Ovary (tissue), 9 donors: ENCODE results near the gene CABP2. TPM values are rescaled to one million over a fixed set of nuclear protein-coding genes. Genes with fewer than 3 reads are reported as not detected.

Source experiments
- DNase-seq, 5 donors: peaks; one replicate each; pipeline ENCODE4 v3.0.0-alpha.2; 2019 to 2020
- H3K27ac ChIP-seq, 2 donors: fragments of 200-600 bp; one replicate each; pipeline versions ENCODE4 v1.5.1 to v1.8.0; 2019 to 2022
- H3K27me3 ChIP-seq: fragments of 200-600 bp; one replicate; pipeline ENCODE4 v1.8.0; 2022
- H3K36me3 ChIP-seq: fragments of 200-600 bp; sonication (generic); one replicate; pipeline ENCODE4 v1.5.1; 2019
- H3K4me1 ChIP-seq: one replicate; pipeline ENCODE4 v1.8.1; 2013; ENCODE audit warnings: mild to moderate bottlenecking, moderate library complexity; ENCODE audit not compliant: insufficient read depth
- H3K4me3 ChIP-seq: fragments of 200-600 bp; sonication (generic); one replicate; pipeline ENCODE4 v1.5.1; 2017
- H3K9me3 ChIP-seq, 2 donors: fragments of 200-600 bp in 1 of 2; sonication (generic) in 1 of 2; one replicate each; pipeline versions ENCODE4 v1.5.1 to v1.8.1; 2013 to 2019; ENCODE audit warnings: mild to moderate bottlenecking in 1 of 2, moderate library complexity in 1 of 2
- EP300 ChIP-seq: sonication (generic); formaldehyde crosslinking; IDR thresholded peaks from one replicate; pipeline ENCODE4 v1.6.1; 2017; ENCODE audit warnings: antibody characterized with exemption
- POLR2A ChIP-seq: fragments of 450-650 bp; IDR thresholded peaks from one replicate; pipeline ENCODE4 v1.6.1; 2017; ENCODE audit warnings: antibody characterized with exemption, mild to moderate bottlenecking, moderate library complexity
- WGBS, 3 donors: extraction: QIAGEN DNeasy Blood & Tissue Kit in 1 of 3; methylation state at CpG; one replicate each; pipeline versions ENCODE4 v1.1.5 to v1.1.7; 2013 to 2017; 5-methylcytosine and 5-hydroxymethylcytosine counted together
- intact Hi-C, 4 donors: fragments of 100-400 bp; cut with DNase I; formaldehyde crosslinking; loops; one replicate each; pipeline versions ENCODE4 v1.11.0 to v1.15.1; 2022 to 2023
- polyA plus RNA-seq, 2 donors: library from polyadenylated mRNA; stranded (reverse); fragments of 200-250 nt in 1 of 2; fragments of 350-450 nt in 1 of 2; fragmentation: Illumina TruSeq in 1 of 2; extraction: RNeasy Lipid Tissue Mini Kit (QIAGEN cat#74804) in 1 of 2; gene quantifications; one replicate each; pipeline ENCODE4 v1.2.3, GENCODE V29; 2013 to 2014
- total RNA-seq, 7 donors: library from RNA; depleted of rRNA in 2 of 7; stranded (reverse); fragments of >200 nt in 2 of 7; fragmentation: NEBNext Ultra II Directional in 3 of 7; extraction: Animal tissue kit (Norgen Biotek cat#: 25700) in 3 of 7; gene quantifications; one replicate each; pipeline versions ENCODE4 v1.1.0 to v1.2.4, GENCODE V29; 2016 to 2023
- TF ChIP-seq, protein P1 (sequence below), 3 donors: fragments of 450-650 bp in 2 of 3; fragments of 200-600 bp in 1 of 3; IDR thresholded peaks; one replicate each; pipeline versions ENCODE4 v1.5.1 to v1.8.0; 2016 to 2022; ENCODE audit warnings: antibody characterized with exemption in 3 of 3, mild to moderate bottlenecking in 1 of 3
- donor health status: DM: no; HTN: no; CAD: no; lungs with moderate emphysema.
- donor health status: DM: no; HTN: no; CAD: no.
- donor health status: Bipolar disorder and iron deficiency.
- donor health status: DM: yes; HTN: yes; CAD: no.
- donor health status: DM: no; HTN: no; CAD: no.
- donor health status: DM: yes; HTN: yes; CAD: no.

The CABP2 gene
- total and polyA plus RNA-seq, 9 donors: not detected

- DNase-seq: no peak
- 72 to 77% (median 73%) methylated on average over 10 of the region's 10 CpGs for WGBS, 3 donors
- intact Hi-C loops: no loop called here
Measured at GRCh38 chr11:67521924-67522323, 1.3 kb downstream of the CABP2 start.

DNA sequence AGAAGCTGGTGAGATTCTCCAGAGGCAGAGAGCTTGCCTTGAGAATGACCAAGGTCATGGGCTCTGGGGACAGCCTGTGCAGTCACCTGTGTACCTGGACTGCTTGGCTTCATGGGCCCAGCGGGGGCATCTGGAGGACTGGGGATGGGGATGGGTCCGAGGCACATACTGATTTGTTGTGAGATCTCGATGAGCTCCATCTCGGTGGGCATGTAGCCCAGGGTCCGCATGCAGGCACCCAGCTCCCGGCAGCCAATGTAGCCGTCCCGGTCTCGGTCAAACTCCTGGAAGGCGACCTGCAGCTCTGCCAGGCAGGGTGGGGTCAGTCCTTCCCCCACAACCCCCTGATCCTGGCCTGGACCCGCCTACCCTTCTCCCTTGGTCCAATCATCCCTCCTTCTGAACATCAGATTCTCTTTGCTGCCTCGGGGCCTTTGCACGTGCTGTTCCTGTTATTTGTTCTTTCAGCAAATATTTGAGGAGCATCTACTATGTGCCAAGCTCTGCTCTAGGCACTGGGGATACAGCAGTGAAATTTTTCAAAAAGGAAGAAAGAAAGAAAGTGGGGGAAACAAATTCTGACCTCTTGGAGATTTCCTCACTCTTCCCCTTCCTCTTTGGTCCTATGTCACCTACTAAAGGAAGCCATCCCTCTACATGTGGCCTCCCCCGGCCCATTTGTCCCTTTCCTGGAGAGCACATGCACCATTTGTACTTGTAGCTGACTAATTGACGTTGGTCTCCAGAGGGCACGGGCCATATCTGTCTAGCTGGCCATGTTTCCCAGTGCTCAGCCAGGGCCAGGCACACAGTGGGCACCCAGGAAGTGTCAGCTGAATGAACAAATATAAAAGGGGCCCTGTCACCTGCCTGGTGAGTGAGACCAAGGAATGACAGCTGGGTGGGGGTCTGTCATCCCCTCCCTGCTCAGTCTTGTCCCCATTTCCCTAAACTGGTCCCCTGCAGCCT is 2.1 kb downstream of the CABP2 start:
- Histone ChIP-seq H3K4me1 (no peaks in the 10 kb centered on the region), H3K4me3 (no peak overlapping the region), H3K27ac (no peak overlapping the region), H3K9me3 (no peaks in the 10 kb centered on the region), H3K36me3 (no peaks in the 10 kb centered on the region), H3K27me3 (no peaks in the 10 kb centered on the region)
- TF ChIP-seq EP300 (no peak), POLR2A (no peak)
- TF ChIP-seq, protein P1, sequence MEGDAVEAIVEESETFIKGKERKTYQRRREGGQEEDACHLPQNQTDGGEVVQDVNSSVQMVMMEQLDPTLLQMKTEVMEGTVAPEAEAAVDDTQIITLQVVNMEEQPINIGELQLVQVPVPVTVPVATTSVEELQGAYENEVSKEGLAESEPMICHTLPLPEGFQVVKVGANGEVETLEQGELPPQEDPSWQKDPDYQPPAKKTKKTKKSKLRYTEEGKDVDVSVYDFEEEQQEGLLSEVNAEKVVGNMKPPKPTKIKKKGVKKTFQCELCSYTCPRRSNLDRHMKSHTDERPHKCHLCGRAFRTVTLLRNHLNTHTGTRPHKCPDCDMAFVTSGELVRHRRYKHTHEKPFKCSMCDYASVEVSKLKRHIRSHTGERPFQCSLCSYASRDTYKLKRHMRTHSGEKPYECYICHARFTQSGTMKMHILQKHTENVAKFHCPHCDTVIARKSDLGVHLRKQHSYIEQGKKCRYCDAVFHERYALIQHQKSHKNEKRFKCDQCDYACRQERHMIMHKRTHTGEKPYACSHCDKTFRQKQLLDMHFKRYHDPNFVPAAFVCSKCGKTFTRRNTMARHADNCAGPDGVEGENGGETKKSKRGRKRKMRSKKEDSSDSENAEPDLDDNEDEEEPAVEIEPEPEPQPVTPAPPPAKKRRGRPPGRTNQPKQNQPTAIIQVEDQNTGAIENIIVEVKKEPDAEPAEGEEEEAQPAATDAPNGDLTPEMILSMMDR (IDR thresholded peaks at IDR 0.05): no peak
- DNase-seq: no peak
- intact Hi-C loops: no loop called here
- WGBS, 3 donors: 79 to 87% (median 83%) methylated on average over 16 of the region's 16 CpGs

More at GRCh38 chr11:67521924-67522323, 1.3 kb downstream of the CABP2 start:
- Histone ChIP-seq H3K4me1 (no peaks in the 10 kb centered on the region), H3K27ac (no peak overlapping the region), H3K36me3 (no peaks in the 10 kb centered on the region), H3K9me3 (no peaks in the 10 kb centered on the region), H3K4me3 (no peak overlapping the region), H3K27me3 (no peaks in the 10 kb centered on the region)
- TF ChIP-seq, protein P1 (IDR thresholded peaks at IDR 0.05): no peak
- TF ChIP-seq EP300 (no peak), POLR2A (no peak)

DNA sequence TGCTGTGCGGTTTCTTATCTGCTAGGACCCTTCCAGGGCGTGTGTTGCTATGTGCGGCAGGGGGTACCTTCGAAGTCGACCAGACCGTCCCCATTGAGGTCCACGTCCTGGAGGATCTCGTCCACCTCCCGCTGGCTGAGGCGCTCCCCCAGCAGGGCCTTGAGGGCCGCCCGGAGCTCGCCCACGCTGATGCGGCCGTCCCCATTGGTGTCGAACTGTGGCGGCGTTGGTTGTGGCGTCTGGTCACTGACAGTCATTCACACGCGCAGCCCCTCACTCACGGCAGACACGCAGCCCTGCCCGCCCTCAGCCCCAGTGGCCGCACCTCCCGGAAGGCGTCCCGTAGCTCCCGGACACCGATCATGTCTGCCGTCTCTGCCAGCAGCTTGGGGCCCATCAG is 3.5 kb downstream of the CABP2 start:
- TF ChIP-seq EP300: no peak
- no peak for TF ChIP-seq POLR2A
- DNase-seq: no peak
- Histone ChIP-seq H3K36me3 (no peaks in the 10 kb centered on the region), H3K4me3 (no peak overlapping the region), H3K4me1 (no peaks in the 10 kb centered on the region), H3K27ac (no peak overlapping the region), H3K9me3 (no peaks in the 10 kb centered on the region), H3K27me3 (no peaks in the 10 kb centered on the region)
- WGBS, 3 donors: 86 to 90% (median 88%) methylated on average over 32 of the region's 32 CpGs
- intact Hi-C loops: no loop called here

DNA sequence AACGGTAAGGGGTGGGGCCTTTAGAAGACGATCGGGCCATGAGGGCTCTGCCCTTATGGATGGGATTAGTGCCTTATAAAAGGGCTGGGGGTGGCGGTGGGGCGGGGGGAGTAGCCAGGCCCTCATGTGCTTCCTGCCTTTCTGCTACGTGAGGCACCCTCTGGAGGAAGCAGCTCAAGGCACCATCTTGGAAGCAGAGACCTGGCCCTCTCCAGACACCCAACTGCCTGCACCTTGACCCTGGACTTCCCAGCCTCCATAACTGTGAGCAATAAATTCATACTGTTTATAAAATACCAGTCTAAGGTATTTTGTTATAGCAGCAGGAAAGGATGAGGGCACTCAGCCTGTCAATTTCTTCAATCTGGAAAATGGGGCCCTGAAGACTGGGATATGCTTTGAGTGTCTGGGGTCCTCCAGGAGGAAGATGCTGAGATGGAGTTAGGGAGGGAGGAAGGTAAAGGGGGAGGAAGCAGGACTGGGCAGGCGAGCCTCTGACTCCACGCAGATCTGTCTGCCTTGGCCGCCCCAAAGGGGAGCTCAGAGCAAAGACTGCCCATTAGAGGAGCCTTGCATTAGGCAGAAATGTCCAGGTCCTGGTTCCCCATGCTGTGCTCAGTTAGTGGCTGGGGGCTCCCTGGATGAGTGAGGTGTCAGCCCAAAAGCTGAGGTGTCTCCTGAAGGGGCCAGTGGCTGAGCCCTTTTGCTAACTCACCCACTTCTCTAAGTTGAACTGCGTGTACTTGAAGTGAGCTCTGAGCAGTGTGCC is 5.3 kb downstream of the CABP2 start:
- intact Hi-C loops: no loop called here
- Histone ChIP-seq H3K36me3 (no peaks in the 10 kb centered on the region), H3K9me3 (no peaks in the 10 kb centered on the region), H3K27ac (no peak overlapping the region), H3K27me3 (no peaks in the 10 kb centered on the region), H3K4me3 (no peak overlapping the region), H3K4me1 (no peaks in the 10 kb centered on the region)
- DNase-seq: no peak
- no peak for TF ChIP-seq EP300
- no peak for TF ChIP-seq POLR2A
- TF ChIP-seq, protein P1 (IDR thresholded peaks at IDR 0.05): no peak
- WGBS, 3 donors: 71 to 75% (median 72%) methylated on average over 10 of the region's 10 CpGs
